Fibroblast of lung (primary cell): ENCODE results near the gene CLINT1.

Source experiments
- EZH2 ChIP-seq: IDR thresholded peaks from 2 replicates; pipeline ENCODE4 v1.5.1; 2012; ENCODE audit warnings: low read length, control low read depth, mild to moderate bottlenecking; ENCODE audit errors: missing control alignments
- TF ChIP-seq, protein P1 (sequence below), 2 donors: IDR thresholded peaks in 1 of 2; conservative IDR thresholded peaks in 1 of 2; 1 replicate in 1 of 2; 2 replicates in 1 of 2; pipeline ENCODE4 v1.5.1; 2011 to 2012; ENCODE audit warnings: low read length in 2 of 2, control low read depth in 1 of 2, inconsistent platforms in 1 of 2, low read depth in 1 of 2, mild to moderate bottlenecking in 1 of 2

DNA sequence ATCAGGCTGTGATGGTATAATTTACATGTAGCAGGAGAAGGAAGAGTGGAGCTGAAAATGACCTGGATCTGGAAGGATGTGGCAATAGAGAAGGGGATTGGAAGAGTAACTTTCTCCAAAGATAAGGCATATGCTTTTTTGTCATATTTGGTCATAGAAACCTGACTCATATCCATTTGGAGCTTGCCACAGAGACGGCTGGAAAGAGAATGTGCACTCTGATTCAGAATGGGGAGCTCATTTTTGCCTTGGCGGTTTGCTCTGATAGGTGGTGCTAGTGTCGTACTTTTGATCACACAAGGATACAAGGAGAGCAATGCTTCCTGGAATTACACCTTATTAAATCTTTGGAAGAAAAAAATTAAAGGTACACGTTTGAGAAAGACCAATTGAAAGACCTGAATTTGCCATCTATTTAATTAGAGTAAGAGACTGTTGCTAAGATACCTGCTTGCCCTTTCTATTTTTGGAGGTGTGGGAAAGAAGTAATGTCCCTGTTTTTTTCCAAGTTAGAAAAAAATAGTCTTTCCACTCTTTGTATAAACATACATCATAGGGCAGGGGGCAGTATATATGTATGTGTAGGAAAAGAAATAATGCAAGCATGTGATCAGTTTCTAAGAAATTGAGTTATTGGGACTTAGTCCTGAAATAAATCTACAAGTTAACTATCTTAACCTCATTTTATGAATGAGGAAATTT is 110.0 kb downstream of the CLINT1 start:
- TF ChIP-seq, protein P1, sequence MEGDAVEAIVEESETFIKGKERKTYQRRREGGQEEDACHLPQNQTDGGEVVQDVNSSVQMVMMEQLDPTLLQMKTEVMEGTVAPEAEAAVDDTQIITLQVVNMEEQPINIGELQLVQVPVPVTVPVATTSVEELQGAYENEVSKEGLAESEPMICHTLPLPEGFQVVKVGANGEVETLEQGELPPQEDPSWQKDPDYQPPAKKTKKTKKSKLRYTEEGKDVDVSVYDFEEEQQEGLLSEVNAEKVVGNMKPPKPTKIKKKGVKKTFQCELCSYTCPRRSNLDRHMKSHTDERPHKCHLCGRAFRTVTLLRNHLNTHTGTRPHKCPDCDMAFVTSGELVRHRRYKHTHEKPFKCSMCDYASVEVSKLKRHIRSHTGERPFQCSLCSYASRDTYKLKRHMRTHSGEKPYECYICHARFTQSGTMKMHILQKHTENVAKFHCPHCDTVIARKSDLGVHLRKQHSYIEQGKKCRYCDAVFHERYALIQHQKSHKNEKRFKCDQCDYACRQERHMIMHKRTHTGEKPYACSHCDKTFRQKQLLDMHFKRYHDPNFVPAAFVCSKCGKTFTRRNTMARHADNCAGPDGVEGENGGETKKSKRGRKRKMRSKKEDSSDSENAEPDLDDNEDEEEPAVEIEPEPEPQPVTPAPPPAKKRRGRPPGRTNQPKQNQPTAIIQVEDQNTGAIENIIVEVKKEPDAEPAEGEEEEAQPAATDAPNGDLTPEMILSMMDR (conservative IDR thresholded peaks at IDR 0.05 in 1 of 2, IDR thresholded peaks at IDR 0.05 in 1 of 2; ENCODE audit: low read depth in 1 of 2, low read length in 2 of 2) = no peak
- no peak for TF ChIP-seq EZH2
